Hepatocyte (in vitro differentiated cells): ENCODE measurements around the gene SERGEF. TPM values are rescaled to one million over a fixed set of nuclear protein-coding genes. Genes with fewer than 3 reads are reported as not detected.

Experiments
- DNase-seq: peaks from one replicate; pipeline ENCODE4 v3.0.0-alpha.2; 2016; ENCODE audit warnings: low spot score
- H2AFZ ChIP-seq: fragments of 200-600 bp; sonication (generic); 2 replicates; pipeline ENCODE4 v1.6.0; 2016; ENCODE audit warnings: antibody characterized with exemption, mild to moderate bottlenecking
- H3K27ac ChIP-seq: fragments of 200-600 bp; sonication (generic); 2 replicates; pipeline ENCODE4 v1.5.1; 2016; ENCODE audit warnings: mild to moderate bottlenecking
- H3K27me3 ChIP-seq: fragments of 200-600 bp; sonication (generic); 2 replicates; pipeline ENCODE4 v1.6.1; 2016
- H3K36me3 ChIP-seq: fragments of 200-600 bp; sonication (generic); replicated peaks from 2 replicates; pipeline ENCODE4 v1.5.1; 2016; ENCODE audit warnings: low read depth; ENCODE audit not compliant: insufficient read depth
- H3K4me1 ChIP-seq: fragments of 200-600 bp; sonication (generic); 2 replicates; pipeline ENCODE4 v1.5.1; 2016; ENCODE audit warnings: mild to moderate bottlenecking, moderate library complexity; ENCODE audit not compliant: insufficient read depth
- H3K4me2 ChIP-seq: fragments of 200-600 bp; sonication (generic); 2 replicates; pipeline ENCODE4 v1.6.0; 2016
- H3K4me3 ChIP-seq: fragments of 200-600 bp; sonication (generic); 2 replicates; pipeline ENCODE4 v1.5.1; 2016; ENCODE audit warnings: mild to moderate bottlenecking
- H3K79me2 ChIP-seq: fragments of 200-600 bp; sonication (generic); 2 replicates; pipeline ENCODE4 v1.6.0; 2017; ENCODE audit warnings: mild to moderate bottlenecking
- H3K9me2 ChIP-seq: fragments of 200-600 bp; sonication (generic); replicated peaks from 2 replicates; pipeline ENCODE4 v1.6.0; 2017; ENCODE audit warnings: mild to moderate bottlenecking; ENCODE audit not compliant: insufficient read depth
- H3K9me3 ChIP-seq: fragments of 200-600 bp; sonication (generic); 2 replicates; pipeline ENCODE4 v1.5.1; 2016; ENCODE audit warnings: low read depth, mild to moderate bottlenecking
- H4K20me1 ChIP-seq: fragments of 200-600 bp; sonication (generic); 2 replicates; pipeline ENCODE4 v1.6.0; 2016; ENCODE audit warnings: mild to moderate bottlenecking; ENCODE audit not compliant: insufficient read depth, poor library complexity, severe bottlenecking
- CTCF ChIP-seq: fragments of 200-600 bp; sonication (generic); IDR thresholded peaks from 2 replicates; pipeline ENCODE4 v1.5.1; 2016; ENCODE audit warnings: antibody characterized with exemption, mild to moderate bottlenecking; ENCODE audit not compliant: poor library complexity
- EZH2 ChIP-seq: fragments of 200-600 bp; sonication (generic); IDR thresholded peaks from 2 replicates; pipeline ENCODE4 v1.6.1; 2016; ENCODE audit warnings: antibody characterized with exemption, mild to moderate bottlenecking, borderline replicate concordance
- EZH2phosphoT487 ChIP-seq: fragments of 200-600 bp; sonication (generic); IDR thresholded peaks from one replicate; pipeline ENCODE4 v1.6.1; 2018; ENCODE audit warnings: antibody characterized with exemption, mild to moderate bottlenecking, low read depth, moderate library complexity; ENCODE audit not compliant: unreplicated experiment, severe bottlenecking
- WGBS: methylation state at CpG from one replicate; pipeline ENCODE4 v1.1.6; 2016; ENCODE audit warnings: low lambda C conversion rate; ENCODE audit errors: missing lambda C conversion rate; 5-methylcytosine and 5-hydroxymethylcytosine counted together
- polyA plus RNA-seq: library from polyadenylated mRNA; unstranded; fragments of >200 nt; fragmentation: Nextera tagmentation; extraction: Ambion mirVana; gene quantifications from 2 replicates; pipeline ENCODE4 v1.2.1, GENCODE V29; 2016
- total RNA-seq: library from RNA; depleted of rRNA; stranded (reverse); fragments of >200 nt; gene quantifications from 2 replicates; pipeline ENCODE4 v1.2.3, GENCODE V29; 2014

SERGEF gene
- total and polyA plus RNA-seq, 2 experiments from 2014 or later, result 21.7 to 28.7 TPM

GRCh38 chr11:17796154-17796553 is 216.7 kb downstream of the SERGEF start:
- Histone ChIP-seq H3K9me2 (no peaks in the 10 kb centered on the region), H3K27me3 (no peaks in the 10 kb centered on the region), H3K9me3 (no peaks in the 10 kb centered on the region), H2AFZ (no peak overlapping the region), H4K20me1 (no peaks in the 10 kb centered on the region), H3K4me2 (no peak overlapping the region), H3K4me1 (no peaks in the 10 kb centered on the region), H3K4me3 (no peak overlapping the region), H3K36me3 (no peaks in the 10 kb centered on the region), H3K27ac (no peak overlapping the region), H3K79me2 (no peaks in the 10 kb centered on the region)
- WGBS, result 85% methylated on average over 2 of the region's 2 CpGs
- DNase-seq, result no peak
- TF ChIP-seq CTCF (no peak), EZH2 (no peak), EZH2phosphoT487 (no peak)

DNA sequence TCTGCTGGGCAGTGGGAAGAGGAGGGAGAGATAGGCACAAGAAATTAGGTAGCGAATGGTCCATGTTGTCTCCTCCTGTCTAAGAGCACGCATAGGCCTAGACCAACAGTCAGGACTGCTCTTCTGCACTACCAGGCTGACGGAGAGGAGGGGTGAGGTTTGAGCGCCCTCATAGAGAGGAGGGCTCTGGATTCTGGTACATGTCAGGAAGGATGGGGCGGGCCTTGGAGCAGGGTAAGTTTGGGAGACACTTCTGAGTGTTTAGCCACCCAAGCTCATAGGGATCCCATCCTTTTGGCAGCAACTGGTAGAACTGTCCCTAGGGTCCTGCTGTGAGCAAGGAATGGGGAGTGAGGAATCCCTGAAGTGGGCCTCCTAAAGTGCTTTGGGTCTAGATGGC is 217.9 kb downstream of the SERGEF start:
- WGBS, result 93% methylated on average over 5 of the region's 5 CpGs
- no peaks in the 10 kb centered on the region for H3K9me3 ChIP-seq
- H3K79me2 ChIP-seq, result no peaks in the 10 kb centered on the region
- DNase-seq, result no peak
- no peak overlapping the region for H3K4me2 ChIP-seq
- H3K36me3 ChIP-seq, result no peaks in the 10 kb centered on the region
- H3K4me1 ChIP-seq, result no peaks in the 10 kb centered on the region
- H3K27me3 ChIP-seq, result no peaks in the 10 kb centered on the region
- TF ChIP-seq EZH2 (no peak), EZH2phosphoT487 (no peak), CTCF (no peak)
- no peak overlapping the region for H2AFZ ChIP-seq
- H3K4me3 ChIP-seq, result no peak overlapping the region
- no peak overlapping the region for H3K27ac ChIP-seq
- no peaks in the 10 kb centered on the region for H4K20me1 ChIP-seq
- no peaks in the 10 kb centered on the region for H3K9me2 ChIP-seq

- H3K27me3 ChIP-seq, result no peaks in the 10 kb centered on the region
- TF ChIP-seq EZH2phosphoT487, result no peak
- TF ChIP-seq CTCF, result no peak
- TF ChIP-seq EZH2, result no peak
- no peaks in the 10 kb centered on the region for H3K4me1 ChIP-seq
- WGBS, result 91% methylated on average over 7 of the region's 7 CpGs
- no peaks in the 10 kb centered on the region for H3K9me2 ChIP-seq
- H3K4me3 ChIP-seq, result no peak overlapping the region
- no peaks in the 10 kb centered on the region for H3K79me2 ChIP-seq
- H4K20me1 ChIP-seq, result no peaks in the 10 kb centered on the region
- DNase-seq, result no peak
- H2AFZ ChIP-seq, result no peak overlapping the region
- H3K9me3 ChIP-seq, result no peaks in the 10 kb centered on the region
- H3K4me2 ChIP-seq, result no peak overlapping the region
- no peaks in the 10 kb centered on the region for H3K36me3 ChIP-seq
- no peak overlapping the region for H3K27ac ChIP-seq
Observed at GRCh38 chr11:17793642-17794170, 219.1 kb downstream of the SERGEF start.

DNA sequence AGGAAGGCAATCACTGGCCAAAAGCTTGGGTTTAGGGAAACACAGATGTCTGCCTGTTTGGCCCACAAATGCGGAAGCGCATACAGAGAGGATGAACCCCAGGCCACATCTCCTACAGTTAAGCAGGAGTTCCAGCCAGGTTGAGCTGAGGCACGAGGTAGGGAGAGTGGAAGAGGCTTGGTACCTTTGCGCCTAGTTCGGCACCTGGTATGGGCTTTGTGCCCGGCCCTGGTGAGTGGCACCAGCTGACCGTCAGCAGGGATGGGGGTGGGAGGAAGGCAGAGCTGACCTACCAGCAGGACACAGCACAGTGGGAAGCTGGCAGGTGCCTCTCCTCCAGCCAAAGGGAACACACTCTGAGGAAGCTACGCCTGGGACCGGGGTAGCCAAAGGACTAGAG is 220.7 kb downstream of the SERGEF start:
- Histone ChIP-seq H3K4me2 (no peak overlapping the region), H2AFZ (no peak overlapping the region), H3K79me2 (no peaks in the 10 kb centered on the region), H3K4me1 (no peaks in the 10 kb centered on the region), H3K36me3 (no peaks in the 10 kb centered on the region), H3K9me2 (no peaks in the 10 kb centered on the region), H3K9me3 (no peaks in the 10 kb centered on the region), H4K20me1 (no peaks in the 10 kb centered on the region), H3K4me3 (no peak overlapping the region), H3K27me3 (no peaks in the 10 kb centered on the region), H3K27ac (no peak overlapping the region)
- TF ChIP-seq EZH2phosphoT487 (no peak), EZH2 (no peak), CTCF (no peak)
- DNase-seq, result no peak
- WGBS, result 96% methylated on average over 9 of the region's 9 CpGs
